OCI-LY3 (cell line): ENCODE measurements around the gene PASK.

Source experiments
- H2AFZ ChIP-seq: fragments of 200-600, 300-600 bp; shearing (Covaris generic); 2 replicates; pipeline ENCODE4 v1.6.0; 2014; ENCODE audit warnings: antibody characterized with exemption, low read depth, low read length
- H3K27ac ChIP-seq: fragments of 200-600, 300-600 bp; sonication (generic); 2 replicates; pipeline ENCODE4 v1.5.1; 2014; ENCODE audit warnings: mild to moderate bottlenecking, low read length, moderate library complexity, mixed read lengths
- H3K27me3 ChIP-seq: fragments of 200-600, 300-600 bp; sonication (generic); 2 replicates; pipeline ENCODE4 v1.6.1; 2014; ENCODE audit warnings: low read depth, low read length, mixed read lengths
- H3K36me3 ChIP-seq: fragments of 200-600, 300-600 bp; sonication (generic); replicated peaks from 2 replicates; pipeline ENCODE3; 2014; ENCODE audit warnings: low read depth, low read length, mixed read lengths
- H3K4me1 ChIP-seq: fragments of 300-600, 200-600 bp; sonication (generic); 2 replicates; pipeline ENCODE4 v1.6.1; 2014; ENCODE audit warnings: low read length, mixed read lengths
- H3K4me2 ChIP-seq: fragments of 200-600, 300-600 bp; sonication (generic); 2 replicates; pipeline ENCODE4 v1.6.1; 2014; ENCODE audit warnings: low read length, mixed read lengths
- H3K4me3 ChIP-seq: fragments of 300-600, 200-600 bp; sonication (generic); 2 replicates; pipeline ENCODE4 v1.5.1; 2014; ENCODE audit warnings: antibody characterized with exemption, mild to moderate bottlenecking, low read length, moderate library complexity
- H3K79me2 ChIP-seq: fragments of 300-600, 200-600 bp; shearing (Covaris generic); 2 replicates; pipeline ENCODE4 v1.6.1; 2014; ENCODE audit warnings: mild to moderate bottlenecking, low read length, mixed read lengths
- H3K9ac ChIP-seq: fragments of 300-600, 200-600 bp; shearing (Covaris generic); 2 replicates; pipeline ENCODE4 v1.6.0; 2014; ENCODE audit warnings: mild to moderate bottlenecking, low read length, moderate library complexity
- H3K9me3 ChIP-seq: fragments of 200-600, 300-600 bp; shearing (Covaris generic); 2 replicates; pipeline ENCODE4 v1.6.1; 2014; ENCODE audit warnings: low read length, mixed read lengths; ENCODE audit not compliant: insufficient read depth
- H4K20me1 ChIP-seq: fragments of 200-600, 300-600 bp; sonication (generic); 2 replicates; pipeline ENCODE4 v1.6.1; 2016; ENCODE audit warnings: low read length, mixed read lengths; ENCODE audit not compliant: insufficient read depth
- CTCF ChIP-seq: fragments of 200-600, 300-600 bp; sonication (generic); IDR thresholded peaks from 2 replicates; pipeline ENCODE4 v1.5.1; 2014; ENCODE audit warnings: antibody characterized with exemption, low read length, low read depth
- EZH2phosphoT487 ChIP-seq: fragments of 200-600 bp; shearing (Covaris generic); IDR thresholded peaks from 2 replicates; pipeline ENCODE4 v1.6.1; 2018; ENCODE audit warnings: antibody characterized with exemption, mixed run types, low read depth

The PASK gene

GRCh38 chr2:241068136-241068941 lies 80.9 kb downstream of the PASK start:
- H2AFZ ChIP-seq: no peak overlapping the region
- no peaks in the 10 kb centered on the region for H3K9me3 ChIP-seq
- H4K20me1 ChIP-seq: no peaks in the 10 kb centered on the region
- H3K4me3 ChIP-seq: no peak overlapping the region
- TF ChIP-seq EZH2phosphoT487 (no peak), CTCF (no peak)
- no peak overlapping the region for H3K9ac ChIP-seq
- H3K4me2 ChIP-seq: no peak overlapping the region
- peaks cover 4% of the 10 kb centered on the region for H3K4me1 ChIP-seq
- H3K27me3 ChIP-seq: no peaks in the 10 kb centered on the region
- H3K79me2 ChIP-seq: no peaks in the 10 kb centered on the region
- no peaks in the 10 kb centered on the region for H3K36me3 ChIP-seq
- H3K27ac ChIP-seq: no peak overlapping the region

GRCh38 chr2:241067501-241068135 lies 81.7 kb downstream of the PASK start:
- TF ChIP-seq CTCF: no peak
- TF ChIP-seq EZH2phosphoT487: no peak
- Histone ChIP-seq H4K20me1 (no peaks in the 10 kb centered on the region), H3K9me3 (no peaks in the 10 kb centered on the region), H2AFZ (no peak overlapping the region), H3K36me3 (no peaks in the 10 kb centered on the region), H3K27me3 (no peaks in the 10 kb centered on the region), H3K9ac (no peak overlapping the region), H3K79me2 (no peaks in the 10 kb centered on the region), H3K4me2 (no peak overlapping the region), H3K27ac (no peak overlapping the region), H3K4me3 (no peak overlapping the region), H3K4me1 (peaks cover 4% of the 10 kb centered on the region)

- Histone ChIP-seq H2AFZ (no peak overlapping the region), H3K9me3 (no peaks in the 10 kb centered on the region)
Measured at GRCh38 chr2:241066893-241067341, 82.4 kb downstream of the PASK start.

More at GRCh38 chr2:241066893-241067341, 82.4 kb downstream of the PASK start:
- Histone ChIP-seq H3K36me3 (no peaks in the 10 kb centered on the region), H4K20me1 (no peaks in the 10 kb centered on the region), H3K4me1 (peaks cover 4% of the 10 kb centered on the region), H3K27me3 (no peaks in the 10 kb centered on the region), H3K9ac (no peak overlapping the region), H3K79me2 (no peaks in the 10 kb centered on the region), H3K27ac (no peak overlapping the region), H3K4me2 (no peak overlapping the region), H3K4me3 (no peak overlapping the region)
- TF ChIP-seq CTCF (no peak), EZH2phosphoT487 (no peak)
